ENCODE measurements around the gene PXDC1.

PXDC1 gene

GRCh38 chr6:3749067-3749841 lies 2.3 kb downstream of the PXDC1 start:
- DNase-seq (ENCODE audit: extremely low spot score, insufficient read length, low read depth) (no peak), FAIRE-seq (no peak)

GRCh38 chr6:3748208-3749066 lies 3.1 kb downstream of the PXDC1 start:
- FAIRE-seq (peak; percentile 26), DNase-seq (ENCODE audit: extremely low spot score, insufficient read length, low read depth) (no peak)

GRCh38 chr6:3747100-3747737 lies 4.3 kb downstream of the PXDC1 start:
- no peak for FAIRE-seq
- no peak for DNase-seq (ENCODE audit: extremely low spot score, insufficient read length, low read depth)

GRCh38 chr6:3746696-3747095 lies 4.8 kb downstream of the PXDC1 start:
- no peak for FAIRE-seq
- no peak for DNase-seq (ENCODE audit: extremely low spot score, insufficient read length, low read depth)

- peak; percentile 67 for FAIRE-seq
These were observed 5.3 kb downstream of the PXDC1 start for GRCh38 chr6:3746119-3746691.

GRCh38 chr6:3745566-3746118 lies 5.9 kb downstream of the PXDC1 start:
- DNase-seq (ENCODE audit: extremely low spot score, insufficient read length, low read depth) (no peak), FAIRE-seq (no peak)

More at GRCh38 chr6:3746119-3746691, 5.3 kb downstream of the PXDC1 start:
- no peak for DNase-seq (ENCODE audit: extremely low spot score, insufficient read length, low read depth)

- DNase-seq (ENCODE audit: extremely low spot score, insufficient read length, low read depth) (no peak), FAIRE-seq (no peak)
These were observed 6.5 kb downstream of the PXDC1 start for GRCh38 chr6:3744901-3745470.

GRCh38 chr6:3744211-3744900 lies 7.2 kb downstream of the PXDC1 start:
- no peak for DNase-seq (ENCODE audit: extremely low spot score, insufficient read length, low read depth)
- no peak for FAIRE-seq

- no peak for FAIRE-seq
These were observed 8.0 kb downstream of the PXDC1 start for GRCh38 chr6:3743541-3743940.

GRCh38 chr6:3742426-3743344 lies 8.8 kb downstream of the PXDC1 start:
- peak; percentile 68 for DNase-seq (ENCODE audit: extremely low spot score, insufficient read length, low read depth)
- FAIRE-seq: peak; percentile 89

More at GRCh38 chr6:3743541-3743940, 8.0 kb downstream of the PXDC1 start:
- DNase-seq (ENCODE audit: extremely low spot score, insufficient read length, low read depth): no peak

GRCh38 chr6:3742076-3742425 lies 9.5 kb downstream of the PXDC1 start:
- DNase-seq (ENCODE audit: extremely low spot score, insufficient read length, low read depth): no peak
- no peak for FAIRE-seq

GRCh38 chr6:3741477-3741871 lies 10.0 kb downstream of the PXDC1 start:
- no peak for FAIRE-seq
- DNase-seq (ENCODE audit: extremely low spot score, insufficient read length, low read depth): no peak

GRCh38 chr6:3740551-3741476 lies 10.7 kb downstream of the PXDC1 start:
- FAIRE-seq (no peak), DNase-seq (ENCODE audit: extremely low spot score, insufficient read length, low read depth) (no peak)

- no peak for FAIRE-seq
These were observed 12.1 kb downstream of the PXDC1 start for GRCh38 chr6:3739311-3739897.

GRCh38 chr6:3738381-3739131 lies 13.0 kb downstream of the PXDC1 start:
- FAIRE-seq: no peak

More at GRCh38 chr6:3739311-3739897, 12.1 kb downstream of the PXDC1 start:
- no peak for DNase-seq (ENCODE audit: extremely low spot score, insufficient read length, low read depth)

GRCh38 chr6:3737831-3738210 lies 13.7 kb downstream of the PXDC1 start:
- FAIRE-seq: no peak
- no peak for DNase-seq (ENCODE audit: extremely low spot score, insufficient read length, low read depth)

More at GRCh38 chr6:3738381-3739131, 13.0 kb downstream of the PXDC1 start:
- no peak for DNase-seq (ENCODE audit: extremely low spot score, insufficient read length, low read depth)
